D721Med (cell line): ENCODE measurements around the gene SCAMP5.

Experiments used
- DNase-seq: peaks from one replicate; pipeline ENCODE4 v3.0.0; 2011; ENCODE audit warnings: low spot score; ENCODE audit not compliant: insufficient read length
- FAIRE-seq: peaks from 2 replicates; lab custom pipeline; 2011; peaks lifted over from hg19 to GRCh38; lab: Jason Lieb, UNC
- TF ChIP-seq, protein P1 (sequence below): IDR thresholded peaks from 2 replicates; pipeline ENCODE4 v1.5.1; 2012; ENCODE audit warnings: mild to moderate bottlenecking, control low read depth; ENCODE audit not compliant: insufficient read depth; ENCODE audit errors: missing control alignments

Gene SCAMP5

DNA sequence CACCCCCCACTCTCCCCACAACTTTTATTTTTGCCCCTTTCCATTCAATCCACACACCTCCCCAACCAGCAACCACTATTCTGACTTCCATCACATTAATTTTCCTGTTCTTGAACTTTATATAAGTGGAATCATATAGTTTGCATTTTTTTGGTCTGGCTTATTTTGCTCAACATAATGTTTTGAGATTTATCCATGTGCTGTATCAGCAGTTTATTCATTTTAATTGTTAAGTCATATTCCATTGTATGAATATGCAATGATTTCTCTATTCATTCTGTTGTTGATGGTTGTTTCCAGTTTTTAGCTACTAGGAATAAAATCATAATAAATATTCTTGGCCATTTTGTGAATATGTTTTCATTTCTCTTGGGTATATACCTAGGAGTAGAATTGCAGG, 5.8 kb upstream of the SCAMP5 start:
- TF ChIP-seq, protein P1, sequence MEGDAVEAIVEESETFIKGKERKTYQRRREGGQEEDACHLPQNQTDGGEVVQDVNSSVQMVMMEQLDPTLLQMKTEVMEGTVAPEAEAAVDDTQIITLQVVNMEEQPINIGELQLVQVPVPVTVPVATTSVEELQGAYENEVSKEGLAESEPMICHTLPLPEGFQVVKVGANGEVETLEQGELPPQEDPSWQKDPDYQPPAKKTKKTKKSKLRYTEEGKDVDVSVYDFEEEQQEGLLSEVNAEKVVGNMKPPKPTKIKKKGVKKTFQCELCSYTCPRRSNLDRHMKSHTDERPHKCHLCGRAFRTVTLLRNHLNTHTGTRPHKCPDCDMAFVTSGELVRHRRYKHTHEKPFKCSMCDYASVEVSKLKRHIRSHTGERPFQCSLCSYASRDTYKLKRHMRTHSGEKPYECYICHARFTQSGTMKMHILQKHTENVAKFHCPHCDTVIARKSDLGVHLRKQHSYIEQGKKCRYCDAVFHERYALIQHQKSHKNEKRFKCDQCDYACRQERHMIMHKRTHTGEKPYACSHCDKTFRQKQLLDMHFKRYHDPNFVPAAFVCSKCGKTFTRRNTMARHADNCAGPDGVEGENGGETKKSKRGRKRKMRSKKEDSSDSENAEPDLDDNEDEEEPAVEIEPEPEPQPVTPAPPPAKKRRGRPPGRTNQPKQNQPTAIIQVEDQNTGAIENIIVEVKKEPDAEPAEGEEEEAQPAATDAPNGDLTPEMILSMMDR = no peak
- DNase-seq (no peak), FAIRE-seq (no peak)

DNA sequence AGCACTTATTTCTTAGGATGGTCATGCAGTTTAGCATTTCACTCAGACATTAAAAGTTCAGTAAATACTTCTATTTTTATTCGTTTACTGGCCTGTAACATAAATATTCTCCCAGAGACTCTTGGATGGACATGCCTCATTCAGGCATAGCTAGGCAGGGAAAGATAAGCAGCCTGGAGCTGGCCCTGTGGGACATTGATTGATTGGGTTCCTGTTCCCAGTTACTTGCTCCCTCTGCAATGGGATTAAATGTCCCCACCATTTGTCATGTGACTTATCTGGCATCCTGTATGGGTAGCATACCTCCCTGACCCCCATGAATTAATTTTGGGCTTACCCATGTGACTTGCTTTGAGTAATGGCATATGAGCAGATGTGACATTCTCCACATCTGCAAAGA, 2.7 kb upstream of the SCAMP5 start:
- DNase-seq = no peak
- TF ChIP-seq, protein P1 = no peak
- FAIRE-seq = no peak

DNA sequence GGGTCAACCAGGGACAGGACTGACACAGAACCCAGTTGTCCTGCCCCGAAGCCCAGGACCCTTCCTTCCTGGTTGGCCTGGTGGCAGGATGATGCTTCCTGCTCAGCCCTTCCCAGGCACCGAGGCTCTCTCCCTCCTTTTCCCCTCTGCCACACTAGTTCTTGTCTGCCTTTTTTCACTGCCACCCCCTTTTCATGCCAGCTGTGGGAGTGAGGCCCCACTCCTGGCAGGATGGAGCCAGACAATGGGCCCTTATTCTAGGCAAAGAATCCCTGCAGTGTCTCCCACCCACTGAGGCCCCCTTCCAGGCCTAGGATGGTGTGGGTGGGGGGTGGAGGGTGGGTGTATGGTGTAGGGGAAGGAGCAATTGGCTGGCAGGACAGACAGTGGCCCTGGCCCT, 1.1 kb upstream of the SCAMP5 start:
- no peak for DNase-seq
- TF ChIP-seq, protein P1 = no peak
- no peak for FAIRE-seq

DNA sequence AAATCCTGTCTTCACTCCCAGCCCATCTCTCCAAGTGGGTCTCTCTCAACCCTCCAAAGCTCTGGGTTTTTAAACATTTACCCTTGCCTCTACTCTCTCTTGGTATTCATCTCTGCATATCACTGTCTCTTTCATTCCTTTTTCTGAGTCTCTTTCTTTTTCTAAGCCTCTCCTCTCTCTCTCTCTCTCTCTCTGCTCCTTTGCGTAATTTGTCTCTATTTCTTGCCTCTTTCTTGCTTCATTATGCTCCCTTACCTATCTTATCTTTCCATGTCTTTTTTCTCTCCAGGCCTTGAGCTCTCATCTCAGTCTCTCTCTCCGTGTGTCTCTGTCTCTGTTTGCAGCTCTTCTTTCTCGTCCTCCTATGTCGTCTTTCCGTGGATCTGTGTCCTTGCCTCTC, 678 bp upstream of the SCAMP5 start:
- TF ChIP-seq, protein P1 = no peak
- no peak for FAIRE-seq
- DNase-seq = no peak

DNA sequence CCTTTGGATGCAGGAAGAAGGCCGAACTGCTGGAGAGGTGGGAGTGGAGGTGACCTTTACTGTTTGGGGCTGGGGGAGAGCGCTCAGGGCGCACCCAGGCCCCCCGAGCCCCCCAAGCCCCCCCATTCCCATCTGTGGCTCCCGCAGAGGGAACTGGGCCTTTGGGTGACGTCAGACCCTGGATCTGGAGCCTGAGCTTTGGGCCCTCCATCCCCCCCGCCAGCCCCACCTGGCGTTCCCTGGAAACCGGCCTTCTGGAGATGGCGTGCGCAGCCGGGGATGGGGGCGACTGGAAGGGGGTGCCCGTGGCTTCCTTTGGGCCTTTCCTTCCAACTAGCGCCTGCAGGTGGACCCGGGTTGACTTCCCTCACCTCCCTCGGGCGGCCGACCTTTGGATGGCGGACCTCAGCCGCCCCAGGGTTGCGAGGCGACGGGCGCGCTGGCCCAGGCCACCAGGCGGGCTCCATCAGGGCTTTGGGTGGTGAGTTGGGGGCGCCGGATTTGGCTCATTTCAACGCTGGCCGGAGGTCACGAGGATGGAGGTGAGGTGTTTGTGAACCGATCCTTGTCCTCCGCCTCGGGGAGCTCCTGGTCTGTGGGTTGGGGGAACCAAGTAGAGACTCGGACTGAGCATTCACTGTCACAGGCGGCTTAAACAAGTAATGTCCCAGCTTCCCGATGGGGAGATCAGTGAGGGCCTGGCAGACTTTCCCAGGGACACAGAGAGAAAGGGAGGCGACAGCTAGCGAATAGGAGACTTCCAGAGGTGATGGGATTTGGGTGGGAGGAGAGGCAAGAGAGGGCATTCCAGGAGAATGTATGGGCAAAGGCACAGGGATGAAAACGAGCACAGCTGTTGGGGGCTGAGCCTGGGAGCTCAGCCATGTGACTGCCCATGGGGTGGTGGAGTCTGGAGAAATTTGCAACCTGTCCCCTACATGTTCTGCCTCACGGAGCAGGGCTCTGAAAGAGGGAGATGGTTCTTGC, 709 bp downstream of the SCAMP5 start:
- DNase-seq (no peak), FAIRE-seq (no peak)
- TF ChIP-seq, protein P1 = no peak

DNA sequence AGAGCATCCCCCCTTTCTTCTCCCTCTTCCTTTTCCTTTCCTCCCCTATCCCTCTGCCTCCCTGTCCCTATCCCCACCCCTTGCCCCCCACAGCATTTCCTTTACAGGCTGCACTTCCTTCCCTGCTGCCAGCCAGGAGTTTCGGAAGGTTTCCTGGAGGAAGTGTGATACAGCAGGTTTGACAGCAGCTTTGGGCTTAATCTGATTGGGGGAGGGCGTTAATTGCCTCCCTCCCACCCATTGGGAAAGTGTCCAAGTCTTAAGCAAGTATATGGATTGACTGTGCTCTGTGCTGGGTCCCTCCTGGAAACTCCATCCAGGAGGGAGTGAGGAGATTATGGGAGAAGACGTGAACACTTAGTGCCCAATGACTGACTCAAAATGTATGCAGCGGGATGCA, 1.8 kb downstream of the SCAMP5 start:
- TF ChIP-seq, protein P1 = no peak
- DNase-seq (no peak), FAIRE-seq (no peak)

DNA sequence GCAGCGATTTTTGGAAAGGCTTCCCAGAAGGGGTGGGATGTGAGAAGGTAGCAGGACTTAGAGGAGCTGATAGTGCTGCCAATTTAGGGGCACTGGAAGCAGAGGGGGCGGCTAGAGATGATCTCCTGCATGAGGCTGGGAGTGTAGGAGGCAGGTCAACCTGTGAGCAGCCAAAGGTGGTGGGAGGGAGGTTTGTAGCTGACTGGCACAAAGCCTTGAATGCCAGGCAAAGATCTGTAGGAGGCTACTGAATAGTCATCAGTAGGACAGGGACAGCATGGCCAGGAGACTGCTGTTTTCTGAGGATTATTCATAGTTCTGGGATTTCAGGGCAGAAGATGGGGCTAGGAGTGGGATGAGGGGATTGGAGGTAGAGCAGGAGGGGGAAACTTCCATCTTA, 2.2 kb downstream of the SCAMP5 start:
- DNase-seq (no peak), FAIRE-seq (no peak)
- TF ChIP-seq, protein P1 = no peak
